K562 (cell line): ENCODE data around the gene TRMU. TPM values are rescaled to one million over a fixed set of nuclear protein-coding genes. Genes with fewer than 3 reads are reported as not detected.

ENCODE experiments used
- CREB3L1 ChIP-seq: fragments of 450-650 bp; IDR thresholded peaks from 2 replicates; pipeline ENCODE4 v1.6.1; 2014; ENCODE audit warnings: low read depth, mild to moderate bottlenecking, moderate library complexity, borderline replicate concordance
- MCM7 ChIP-seq, 2 experiments: fragments of 450-650 bp; IDR thresholded peaks; 2 replicates each; pipeline ENCODE4 v1.6.1; 2016 to 2018
- MYNN ChIP-seq, 2 experiments: sonication (generic); formaldehyde crosslinking in 1 of 2; IDR thresholded peaks; 2 replicates each; pipeline versions ENCODE4 v1.5.0 to v1.6.1; 2016 to 2020; ENCODE audit warnings: antibody characterized with exemption in 1 of 2, missing genetic modification reagents in 1 of 2
- REST ChIP-seq, 2 experiments: fragments of 450-650 bp; formaldehyde crosslinking in 1 of 2; IDR thresholded peaks; 2 replicates each; pipeline versions ENCODE4 v1.4.0 to v1.6.1; 2014 to 2020; ENCODE audit warnings: mild to moderate bottlenecking in 2 of 2, borderline replicate concordance in 1 of 2, low read depth in 1 of 2
- TGIF2 ChIP-seq: sonication (generic); formaldehyde crosslinking; IDR thresholded peaks from 2 replicates; pipeline ENCODE4 v1.8.1; 2022; ENCODE audit warnings: mild to moderate bottlenecking, missing genetic modification reagents, moderate library complexity
- ZFX ChIP-seq: sonication (generic); formaldehyde crosslinking; IDR thresholded peaks from 2 replicates; pipeline ENCODE4 v1.8.0; 2022; ENCODE audit warnings: mild to moderate bottlenecking, missing genetic modification reagents, moderate library complexity
- ZNF232 ChIP-seq: sonication (generic); formaldehyde crosslinking; IDR thresholded peaks from 2 replicates; pipeline ENCODE4 v1.8.0; 2022; ENCODE audit warnings: mild to moderate bottlenecking, missing genetic modification reagents
- ZNF311 ChIP-seq: fragments of 250-450 bp; sonication (Bioruptor Pico); IDR thresholded peaks from 2 replicates; pipeline ENCODE4 v1.4.0; 2020; ENCODE audit warnings: mild to moderate bottlenecking, moderate library complexity
- ZNF511 ChIP-seq: sonication (generic); formaldehyde crosslinking; IDR thresholded peaks from 2 replicates; pipeline ENCODE4 v1.8.0; 2022; ENCODE audit warnings: mild to moderate bottlenecking, missing genetic modification reagents
- ZZZ3 ChIP-seq: fragments of 450-650 bp; IDR thresholded peaks from 2 replicates; pipeline ENCODE4 v1.6.1; 2016; ENCODE audit warnings: antibody characterized with exemption, mild to moderate bottlenecking, moderate library complexity
- polyA plus RNA-seq, 8 experiments: library from polyadenylated mRNA; depleted of rRNA in 4 of 8; stranded (reverse) in 5 of 8; unstranded in 3 of 8; fragments of >200 nt; fragmentation: Nextera tagmentation in 2 of 8; fragmentation: Illumina TruSeq in 1 of 8; extraction: Ambion mirVana in 2 of 8; extraction: Trizol in 1 of 8; gene quantifications; 2 replicates each; pipeline versions ENCODE4 v1.2.1 to v1.2.3, GENCODE V29; 2011 to 2014; ENCODE audit warnings: inconsistent platforms in 1 of 8, missing spikeins in 1 of 8
- total RNA-seq, 7 experiments: library from RNA; depleted of rRNA in 6 of 7; stranded (reverse); fragments of >200 nt in 6 of 7; fragmentation: Illumina TruSeq in 2 of 7; extraction: Trizol in 2 of 7; gene quantifications; 2 replicates each; pipeline versions ENCODE4 v1.2.1 to v1.2.3, GENCODE V29; 2011 to 2021; ENCODE audit warnings: low replicate concordance in 1 of 7

The TRMU gene
- total and polyA plus RNA-seq, 9 of the 15 experiments (the other 6 are each of a cell fraction or from before 2014, with no cell fraction given) = 2.3 to 49.9 (median 35.3) TPM

- TF ChIP-seq ZFX (CRISPR knock-in tag) (no peak), MCM7 (IDR thresholded peaks at IDR 0.05) (no peak), TGIF2 (CRISPR knock-in tag) (no peak), MYNN (IDR thresholded peaks at IDR 0.05) (no peak), MYNN (CRISPR knock-in tag; IDR thresholded peaks at IDR 0.05) (no peak), ZNF511 (CRISPR knock-in tag) (no peak), ZNF311 (CRISPR knock-in tag) (no peak), ZNF232 (no peak), ZZZ3 (no peak), CREB3L1 (no peak), REST (IDR thresholded peaks at IDR 0.05; ENCODE audit: borderline replicate concordance) (no peak), REST (CRISPR knock-in tag; IDR thresholded peaks at IDR 0.05; ENCODE audit: low read depth) (no peak)
- TF ChIP-seq, all 486 proteins: peak for 0
These were observed 12.7 kb downstream of the TRMU start (continued) for GRCh38 chr22:46348099-46348695.
